ENCODE measurements around the gene OR2V2.
A peak's percentile ranks its signal among the peaks of the same experiment; 100 is the strongest.
"Not testable (repeated sequence)": the region's sequence is repeated elsewhere in the genome, so short reads cannot be mapped to it uniquely, and the experiment has no call there.

The OR2V2 gene

DNA sequence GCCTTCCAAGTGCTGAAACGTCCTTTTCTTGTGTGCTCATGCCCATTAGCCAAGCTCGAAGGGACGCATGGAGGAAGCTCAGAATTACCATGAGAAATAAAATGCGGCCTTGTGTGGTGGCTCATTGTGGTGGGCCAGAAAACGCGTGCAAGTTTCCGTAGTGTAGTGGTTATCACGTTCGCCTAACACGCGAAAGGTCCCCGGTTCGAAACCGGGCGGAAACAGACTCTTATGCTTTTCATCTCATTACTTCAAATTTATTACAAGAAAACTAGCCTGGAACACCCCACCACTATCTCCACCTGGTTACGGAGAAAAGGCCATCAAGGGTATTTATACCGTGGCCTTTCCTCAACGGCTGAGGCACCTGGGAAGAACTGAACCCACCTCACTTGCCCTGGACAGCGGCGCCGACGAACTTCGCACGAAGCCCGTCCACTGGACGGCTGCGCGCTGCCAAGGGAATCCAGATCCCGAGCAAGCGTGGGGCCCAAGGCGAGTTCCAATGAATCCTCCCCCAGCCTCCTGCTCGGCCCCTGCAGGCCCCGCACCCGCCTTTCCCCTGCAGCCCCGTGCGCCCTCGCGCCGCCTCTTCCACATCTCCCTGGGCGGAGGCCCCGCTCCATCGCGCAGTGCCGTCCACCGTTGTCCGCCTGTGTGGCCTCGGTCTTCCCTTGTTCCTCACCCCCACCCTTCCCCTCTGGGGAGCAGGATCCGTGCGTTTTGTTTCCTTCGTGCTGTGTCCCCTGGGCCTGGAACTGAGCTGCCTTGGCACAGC is 22.3 kb downstream of the OR2V2 start:
- DNase-seq (ENCODE audit: low spot score), result not testable (repeated sequence)

DNA sequence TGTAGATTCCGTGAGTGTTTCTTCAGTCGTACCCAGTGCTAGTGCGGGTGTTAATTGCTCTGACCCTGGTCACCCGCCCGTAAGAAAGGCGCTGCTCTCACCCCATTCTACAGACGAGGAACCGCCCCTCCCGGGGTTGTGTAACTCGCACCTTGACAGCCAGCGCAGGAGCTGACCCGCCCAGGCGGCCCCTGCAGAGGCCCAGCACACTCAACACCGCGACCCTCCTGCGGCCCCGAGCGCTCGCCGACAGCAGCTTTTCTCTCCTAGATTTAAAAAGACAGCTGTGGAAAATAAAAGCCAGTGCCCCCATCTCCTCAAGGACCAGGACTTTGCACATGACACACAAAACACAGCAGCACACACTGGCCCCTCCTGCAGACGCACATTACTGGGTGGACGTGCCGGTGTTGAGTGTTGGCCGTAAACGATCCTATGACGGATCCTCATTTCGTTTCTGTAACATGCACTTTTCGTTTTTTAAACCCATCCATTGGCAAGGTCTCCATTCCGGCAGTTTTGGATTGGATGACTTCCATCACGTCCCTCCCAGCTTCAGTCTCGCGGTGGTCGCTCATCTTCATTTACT is 22.9 kb downstream of the OR2V2 start:
- DNase-seq (ENCODE audit: low spot score), result no peak

DNA sequence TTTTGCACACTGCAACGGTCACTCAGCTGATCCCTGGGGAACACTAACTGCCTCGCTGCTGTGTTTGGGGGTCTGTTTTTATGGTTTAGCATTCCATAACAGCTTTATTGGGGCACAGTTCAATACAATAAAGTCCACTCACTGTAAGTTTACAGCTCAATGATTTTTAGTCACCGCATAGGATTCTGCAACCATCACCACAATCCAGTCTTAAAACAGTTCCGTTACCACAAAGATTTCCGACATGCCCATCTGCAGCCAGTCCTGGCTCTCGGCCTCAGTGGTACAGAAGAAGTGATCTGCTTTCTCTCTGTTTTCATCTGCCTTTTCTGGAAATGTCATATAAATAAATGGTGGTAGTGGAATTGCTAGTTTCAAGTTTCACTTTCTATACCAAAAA is 23.6 kb downstream of the OR2V2 start:
- DNase-seq (ENCODE audit: low spot score), result no peak

DNA sequence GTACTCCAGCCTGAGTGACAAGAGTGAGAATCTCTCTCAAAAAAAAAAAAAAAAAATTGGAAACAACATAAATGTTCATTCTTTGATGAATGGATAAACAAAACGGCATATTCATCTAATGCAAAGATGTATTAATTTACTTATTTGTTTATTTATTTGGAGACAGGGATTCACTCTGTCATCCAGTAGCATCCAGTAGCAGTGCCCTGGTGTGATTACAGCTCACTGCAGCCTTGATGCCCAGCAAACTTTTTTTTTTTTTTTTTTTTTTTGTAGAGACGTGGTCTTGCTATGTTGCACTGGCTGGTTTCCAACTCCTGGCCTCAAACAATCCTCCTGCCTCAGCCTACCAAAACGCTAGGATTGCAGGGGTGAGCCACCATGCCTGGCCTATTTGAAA is 24.4 kb downstream of the OR2V2 start:
- DNase-seq (ENCODE audit: low spot score), result no peak

DNA sequence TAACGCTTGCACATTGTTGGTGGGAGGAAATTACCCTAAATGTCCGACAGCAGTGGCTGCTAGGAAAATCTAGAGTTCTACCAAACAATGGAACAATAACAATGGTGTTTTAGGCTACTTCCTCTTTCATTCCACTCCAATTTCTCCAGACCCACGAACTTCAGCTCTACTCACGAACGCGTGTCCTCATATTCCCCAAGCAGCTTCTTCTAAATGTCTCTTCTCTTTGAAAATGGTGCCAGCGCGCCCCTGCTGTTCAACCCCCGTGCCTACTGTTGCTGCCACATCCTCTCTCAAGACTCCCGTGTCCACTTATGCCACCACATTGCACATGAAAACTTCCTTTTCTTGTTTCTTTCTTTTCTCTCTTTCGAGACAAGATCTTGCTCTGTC is 25.6 kb downstream of the OR2V2 start:
- DNase-seq (ENCODE audit: low spot score), result no peak

DNA sequence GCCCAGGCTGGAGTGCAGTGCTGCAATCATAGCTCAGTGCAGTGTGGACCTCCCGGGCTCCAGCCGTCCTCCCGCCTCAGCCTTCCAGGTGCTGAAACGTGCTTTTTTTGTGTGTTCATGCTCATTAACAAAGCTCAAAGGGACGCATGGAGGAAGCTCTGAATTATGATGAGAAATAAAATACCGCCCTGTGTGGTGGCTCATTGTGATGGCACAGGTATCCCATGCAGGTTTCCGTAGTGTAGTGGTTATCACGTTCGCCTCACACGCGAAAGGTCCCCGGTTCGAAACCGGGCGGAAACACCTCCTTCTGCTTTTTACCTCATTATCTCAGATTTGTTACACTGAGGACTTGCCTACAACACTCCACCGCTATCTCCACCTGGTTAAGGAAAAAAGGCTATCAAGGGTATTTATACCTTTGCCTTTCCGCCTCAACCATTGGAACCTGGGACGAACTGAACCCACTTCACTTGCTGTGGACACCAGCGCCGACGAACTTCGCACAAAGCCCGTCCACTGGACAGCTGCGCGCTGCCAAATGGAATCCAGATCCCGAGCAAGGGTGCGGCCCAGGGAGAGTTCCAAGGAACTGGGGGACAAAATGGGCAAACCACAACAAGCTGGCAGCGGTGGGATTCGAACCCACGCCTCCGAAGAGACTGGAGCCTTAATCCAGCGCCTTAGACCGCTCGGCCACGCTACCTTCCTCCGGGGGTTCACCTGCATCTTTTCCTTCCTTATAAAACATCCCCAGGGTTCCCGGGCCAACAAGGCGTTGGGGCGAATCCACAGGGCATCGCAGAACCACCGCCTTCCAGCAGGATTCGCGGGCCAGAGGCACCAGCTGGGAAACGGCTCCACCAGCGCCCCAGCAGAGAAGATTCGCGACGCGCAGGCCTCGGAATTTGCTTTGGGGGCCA is 26.3 kb downstream of the OR2V2 start:
- no peak for DNase-seq (ENCODE audit: low spot score)

DNA sequence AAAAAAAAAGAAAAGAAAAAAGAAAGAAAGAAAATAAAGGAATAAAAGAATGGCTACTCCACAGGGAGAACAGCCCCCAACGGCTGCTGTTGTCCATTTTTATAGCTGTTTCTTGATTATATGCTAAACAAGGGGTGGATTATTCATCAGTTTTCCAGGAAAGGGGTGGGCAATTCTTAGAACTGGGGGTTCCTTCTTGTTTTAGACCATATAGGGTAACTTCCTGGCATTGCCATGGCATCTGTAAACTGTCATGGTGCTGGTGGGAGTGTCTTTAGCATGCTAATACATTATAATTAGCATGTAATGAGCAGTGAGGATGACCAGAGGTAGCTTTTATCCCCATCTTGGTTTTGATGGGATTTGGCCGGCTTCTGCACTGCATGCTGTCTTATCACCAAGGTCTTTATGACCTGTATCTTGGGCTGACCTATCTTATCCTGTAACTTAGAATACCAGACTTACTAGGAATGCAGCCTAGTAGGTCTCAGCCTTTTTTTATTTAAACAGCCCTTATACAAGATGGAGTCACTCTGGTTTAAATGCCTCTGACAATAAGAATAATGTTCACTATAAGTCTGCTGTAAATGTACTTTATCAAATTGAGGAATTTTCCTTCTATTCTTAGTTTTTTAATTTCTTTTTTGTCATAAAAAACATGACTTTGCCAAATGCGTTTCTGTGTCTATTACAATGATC is 29.0 kb downstream of the OR2V2 start:
- no peak for DNase-seq (ENCODE audit: low spot score)

DNA sequence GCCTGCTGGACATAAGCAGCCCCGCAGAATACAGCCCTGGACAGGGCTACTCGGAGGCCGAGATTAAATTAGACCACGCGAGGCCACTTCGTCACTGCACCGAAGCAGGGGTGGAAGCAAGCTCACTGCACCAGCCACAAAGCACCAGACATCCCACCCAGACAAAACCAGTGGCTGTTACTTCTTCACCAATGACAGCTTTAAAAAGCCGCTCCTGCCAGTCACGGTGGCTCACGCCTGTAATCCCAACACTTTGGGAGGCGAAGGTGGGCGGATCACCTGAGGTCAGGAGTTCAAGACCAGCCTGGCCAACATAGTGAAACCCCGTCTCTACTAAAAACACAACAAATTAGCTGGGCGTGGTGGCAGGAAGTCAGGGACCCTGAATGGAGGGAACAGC is 30.2 kb downstream of the OR2V2 start:
- DNase-seq (ENCODE audit: low spot score), result not testable (repeated sequence)

DNA sequence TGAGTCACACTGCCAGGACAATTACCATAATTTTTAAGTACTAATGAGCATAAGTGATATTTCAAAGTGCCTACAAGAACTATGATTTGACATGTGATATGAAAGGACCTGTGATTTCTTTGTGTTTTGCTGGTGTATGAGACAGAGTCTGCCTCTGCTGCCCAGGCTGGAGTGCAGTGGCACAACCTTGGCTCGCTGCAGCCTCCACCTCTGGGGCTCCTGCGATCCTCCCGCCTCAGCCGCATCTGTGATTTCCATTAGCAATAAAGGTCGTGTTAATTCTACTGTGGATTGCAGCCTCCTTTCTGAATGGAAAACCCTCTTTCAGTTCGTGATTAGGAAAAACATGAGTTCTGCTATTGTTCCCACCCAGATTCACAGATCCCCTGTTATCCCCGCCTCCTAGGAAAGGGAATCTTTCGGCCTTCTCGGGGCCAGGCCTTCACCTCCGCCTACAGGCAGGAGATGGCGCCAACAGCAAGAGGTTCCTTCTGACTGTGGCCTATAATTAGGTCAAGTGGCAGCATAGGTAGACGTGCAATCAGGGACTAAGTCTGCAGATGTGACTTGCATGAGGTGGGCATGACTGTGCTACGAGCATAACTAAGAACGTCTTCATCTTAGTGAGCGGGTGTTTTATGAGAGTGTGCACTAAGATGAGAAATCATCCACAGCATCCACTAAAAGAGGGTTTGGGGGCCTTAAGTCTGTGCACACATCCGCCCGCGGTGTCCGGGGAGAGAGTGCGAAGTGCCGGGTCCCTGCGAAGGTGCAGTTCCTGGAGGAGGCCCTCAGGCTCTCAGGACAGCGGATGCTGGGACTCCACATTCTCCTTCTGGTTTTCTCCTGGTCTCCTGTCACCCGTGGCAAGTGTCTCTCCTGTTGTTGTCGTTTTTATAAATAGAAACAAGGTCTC is 34.5 kb downstream of the OR2V2 start:
- DNase-seq (ENCODE audit: low spot score), result peak; percentile 56

DNA sequence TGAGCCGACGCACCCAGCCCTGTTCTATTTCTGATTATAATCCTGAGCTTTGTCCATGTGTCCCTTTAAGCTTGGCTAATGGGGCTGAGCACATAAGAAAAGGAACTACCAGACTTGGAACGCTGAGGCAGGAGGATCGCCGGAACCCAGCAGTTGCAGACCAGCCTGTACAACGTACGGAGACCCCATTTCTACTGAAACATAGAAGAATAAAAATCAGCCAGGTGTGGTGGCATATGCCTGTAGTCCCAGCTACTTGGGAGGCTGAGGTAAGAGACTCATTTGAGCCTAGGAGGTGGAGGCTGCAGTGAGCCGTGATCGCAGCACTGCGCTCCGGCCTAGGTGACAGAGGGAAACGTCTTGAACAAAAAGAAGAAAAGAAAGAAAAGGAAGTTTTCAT is 35.3 kb downstream of the OR2V2 start:
- DNase-seq (ENCODE audit: low spot score), result no peak

DNA sequence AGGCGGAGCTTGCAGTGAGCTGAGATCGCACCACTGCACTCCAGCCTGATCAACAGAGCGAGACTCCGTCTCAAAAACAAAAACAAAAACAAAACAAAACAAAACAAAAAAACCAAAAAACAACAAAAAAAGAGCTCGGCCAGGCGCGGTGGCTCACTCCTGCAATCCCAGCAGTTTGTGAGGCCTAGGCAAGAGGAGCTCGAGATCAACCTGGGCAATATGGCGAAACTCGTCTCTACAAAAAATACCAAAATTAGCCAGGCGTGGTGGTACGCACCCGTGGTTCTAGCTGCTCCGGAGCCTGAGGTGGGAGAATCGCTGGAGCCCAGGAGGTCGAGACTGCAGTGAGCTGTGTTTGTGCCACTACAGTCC is 37.4 kb downstream of the OR2V2 start:
- no peak for DNase-seq (ENCODE audit: low spot score)

DNA sequence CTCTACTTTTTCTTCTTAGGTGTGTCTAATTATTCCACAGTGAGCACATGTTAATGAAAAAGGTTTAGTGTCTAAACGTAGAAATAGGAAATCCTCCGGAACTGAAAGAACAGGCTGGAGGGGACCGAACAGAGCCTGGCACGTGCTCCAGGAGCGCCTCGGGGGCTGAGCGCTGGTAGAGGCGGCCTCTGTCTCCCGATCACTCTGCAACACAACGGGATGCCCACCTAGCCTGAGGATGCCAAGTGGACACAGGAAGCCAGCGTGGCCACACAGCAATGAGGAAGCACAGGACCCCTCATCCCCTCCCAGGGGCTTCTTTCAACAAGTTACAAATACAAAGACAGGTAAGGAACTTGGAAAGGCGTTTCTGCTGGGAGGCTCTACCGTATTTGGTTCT is 38.2 kb downstream of the OR2V2 start:
- no peak for DNase-seq (ENCODE audit: low spot score)

DNA sequence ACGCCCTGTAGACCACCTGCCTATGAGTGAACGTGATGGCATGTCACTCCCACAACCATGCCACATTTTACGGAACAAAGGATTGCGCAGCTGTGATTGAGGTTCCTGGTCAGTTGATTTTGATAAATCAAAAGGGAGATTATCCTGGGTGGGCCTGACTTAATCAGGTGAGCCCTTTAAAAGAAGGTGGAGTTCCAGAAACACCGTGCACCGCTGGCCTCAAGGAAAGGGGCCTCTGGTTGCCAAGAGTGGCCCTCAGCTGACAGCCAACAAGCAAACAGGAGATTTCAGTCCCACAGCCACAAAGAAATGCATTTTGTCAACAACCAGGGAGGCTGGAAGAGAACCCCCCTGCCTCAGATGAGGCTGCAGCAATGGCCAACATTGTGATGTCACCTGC is 38.6 kb downstream of the OR2V2 start:
- no peak for DNase-seq (ENCODE audit: low spot score)

DNA sequence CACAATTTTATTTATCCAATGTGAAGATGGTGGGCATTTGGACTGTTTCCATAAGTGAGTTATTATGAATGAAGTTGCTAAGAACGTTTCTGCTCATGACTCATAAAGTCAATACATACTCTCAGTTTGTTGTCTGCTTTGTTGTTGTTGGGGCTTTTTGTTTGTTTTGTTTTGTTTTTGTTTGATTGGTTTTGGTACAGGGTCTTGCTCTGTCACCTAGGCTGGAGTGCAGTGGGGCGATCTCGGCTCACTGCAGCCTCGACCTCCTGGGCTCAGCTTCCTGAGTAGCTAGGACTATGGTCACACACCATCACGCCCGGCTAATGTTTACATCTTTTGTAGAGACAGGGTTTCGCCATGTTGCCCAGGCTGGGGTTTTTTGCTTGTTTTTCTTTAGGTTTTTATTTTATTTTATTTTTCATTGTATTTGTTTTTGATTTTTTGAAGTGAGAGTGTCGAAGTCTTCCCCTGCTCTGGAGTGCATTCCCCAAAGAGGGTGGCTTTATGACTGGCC is 39.7 kb downstream of the OR2V2 start:
- DNase-seq (ENCODE audit: low spot score), result no peak

DNA sequence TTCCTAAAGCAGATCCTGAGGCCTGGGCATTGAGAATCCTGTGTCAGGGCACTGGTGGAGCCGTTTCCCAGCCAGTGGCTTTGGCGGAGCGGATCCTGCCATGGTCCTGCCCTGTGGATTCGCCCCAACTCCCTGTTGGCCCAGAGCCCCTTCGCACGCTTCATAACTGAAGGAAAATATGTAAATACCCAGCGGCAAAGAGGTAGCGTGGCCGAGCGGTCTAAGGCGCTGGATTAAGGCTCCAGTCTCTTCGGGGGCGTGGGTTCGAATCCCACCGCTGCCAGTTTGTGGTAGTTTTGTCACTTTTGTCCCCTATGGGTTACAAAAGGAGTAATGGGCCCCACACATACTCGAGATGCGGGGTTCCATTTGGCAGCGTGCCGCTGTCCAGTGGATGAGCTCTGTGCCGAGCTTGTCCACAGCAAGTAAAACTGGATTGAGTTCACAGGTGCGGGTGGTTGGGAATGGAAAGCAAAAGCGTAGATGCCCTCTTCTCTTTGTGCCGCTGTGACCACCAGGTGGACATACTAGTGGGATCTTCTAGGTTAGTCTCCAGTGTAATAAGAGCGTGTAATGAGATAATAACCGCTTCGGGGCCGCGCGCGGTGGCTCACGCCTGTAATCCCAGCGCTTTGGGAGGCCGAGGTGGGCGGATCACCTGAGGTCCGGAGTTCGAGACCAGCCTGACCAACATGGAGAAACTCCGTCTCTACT is 40.3 kb downstream of the OR2V2 start:
- DNase-seq (ENCODE audit: low spot score), result peak; percentile 63

DNA sequence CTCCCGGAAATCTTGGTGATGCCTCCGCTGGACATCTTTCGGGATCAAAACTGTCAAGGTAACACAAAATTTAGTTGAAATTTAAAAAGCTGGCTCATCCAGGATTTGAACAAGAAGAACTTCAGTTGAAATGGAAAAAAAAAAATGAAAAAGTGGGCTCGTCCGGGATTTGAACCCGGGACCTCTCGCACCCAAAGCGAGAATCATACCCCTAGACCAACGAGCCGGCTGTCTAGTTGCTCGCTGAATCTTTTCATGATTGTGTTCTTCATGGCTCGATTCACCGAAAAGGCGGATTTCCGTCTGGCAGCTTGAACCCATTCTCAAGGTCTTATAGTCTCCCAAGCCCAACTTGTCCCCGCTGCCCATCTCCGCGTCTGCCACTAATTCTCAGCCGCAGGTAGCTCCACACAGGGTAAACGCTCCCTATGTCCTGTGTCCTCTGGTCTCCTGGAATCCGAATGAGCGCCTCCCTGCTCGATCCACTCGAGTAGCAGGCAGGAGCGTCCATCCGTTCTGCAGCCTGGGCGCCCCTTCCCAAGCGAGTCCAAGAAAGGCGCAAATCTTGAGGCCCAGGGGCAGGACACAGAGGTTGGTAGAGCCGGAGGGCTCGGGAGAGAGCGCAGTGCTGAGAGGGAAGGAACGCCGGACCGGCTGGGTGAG is 41.4 kb downstream of the OR2V2 start:
- peak; percentile 82 for DNase-seq (ENCODE audit: low spot score)

DNA sequence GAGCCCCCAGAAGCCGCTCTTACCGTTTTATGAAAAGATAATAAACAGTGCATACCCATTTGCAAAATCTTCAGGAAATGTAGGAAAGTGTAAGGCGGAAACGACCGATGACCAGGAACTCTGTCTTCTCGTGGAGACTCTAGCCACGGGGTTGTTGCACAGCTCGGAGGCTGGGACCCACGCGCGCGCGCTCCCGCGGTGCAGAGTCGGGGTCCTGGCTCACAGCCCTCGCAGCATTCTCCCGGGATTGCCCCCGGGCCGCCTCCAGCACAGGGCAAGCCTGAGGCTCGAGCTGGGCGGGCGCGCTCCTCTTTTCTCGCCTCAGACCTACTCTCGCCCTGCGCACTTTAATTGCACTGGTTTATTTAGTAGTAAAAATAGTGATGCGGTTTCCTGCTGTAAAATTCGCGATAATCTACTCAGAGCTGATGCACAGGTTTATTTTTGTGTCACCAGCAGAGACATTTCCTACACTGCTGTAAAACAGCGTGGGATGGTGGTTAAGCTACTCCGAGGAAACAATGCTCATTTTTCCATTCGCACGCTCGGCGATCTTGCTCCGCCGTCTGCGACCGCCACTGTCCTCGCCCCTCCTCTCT is 42.1 kb downstream of the OR2V2 start:
- peak; percentile 33 for DNase-seq (ENCODE audit: low spot score)

DNA sequence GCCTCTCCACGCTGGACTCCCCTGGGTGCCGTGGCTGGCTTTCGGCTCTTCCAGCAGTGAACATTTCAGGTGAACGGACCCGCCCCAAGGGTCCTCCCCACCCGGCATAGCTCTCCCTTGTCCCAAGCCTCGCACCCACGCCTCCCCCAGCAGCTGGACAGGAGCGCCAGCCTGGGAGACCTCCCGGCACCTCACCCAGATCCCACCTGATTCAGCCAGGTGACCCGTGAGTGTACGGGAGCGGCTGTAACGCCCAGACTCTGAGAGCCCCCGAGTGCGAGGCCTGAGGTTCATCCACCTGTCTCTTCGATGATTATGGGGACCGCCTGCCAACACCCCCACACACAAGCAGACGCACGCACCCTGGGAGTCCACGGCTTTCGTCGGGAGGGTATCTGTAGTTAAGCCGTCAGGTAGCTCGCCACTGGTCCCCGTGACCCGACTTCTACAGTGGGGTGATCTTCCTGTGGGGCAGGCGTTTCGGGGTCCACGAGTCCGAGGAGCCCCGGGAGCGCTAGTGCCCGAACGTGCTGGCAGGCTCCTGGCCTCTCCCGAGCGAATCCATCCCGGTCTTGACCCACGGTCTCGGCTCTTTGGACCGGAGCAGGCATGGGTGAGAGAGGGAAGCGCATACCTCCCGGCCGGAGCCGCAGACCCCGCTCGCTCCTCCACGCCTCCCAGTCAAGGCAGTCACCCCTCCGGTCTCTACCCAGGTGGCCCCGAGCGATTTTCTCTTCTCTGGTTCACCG is 42.8 kb downstream of the OR2V2 start:
- DNase-seq (ENCODE audit: low spot score), result no peak
